H9 (cell line): ENCODE data around the gene NFKB1. TPM values are rescaled to one million over a fixed set of nuclear protein-coding genes. Genes with fewer than 3 reads are reported as not detected.
A peak's percentile ranks its signal among the peaks of the same experiment; 100 is the strongest.

Experiments used
- DNase-seq: peaks from one replicate; pipeline ENCODE4 v3.0.0-alpha.2; 2017
- H2AFZ ChIP-seq: one replicate; pipeline ENCODE4 v1.6.1; 2013; ENCODE audit warnings: mild to moderate bottlenecking, low read length, control low read depth, moderate library complexity
- H2AK5ac ChIP-seq: 2 replicates; pipeline ENCODE4 v1.6.1; 2013; ENCODE audit warnings: low read length, control low read depth, mixed read lengths; ENCODE audit not compliant: insufficient read length
- H2BK120ac ChIP-seq: one replicate; pipeline ENCODE4 v1.6.1; 2013; ENCODE audit warnings: low read depth, mild to moderate bottlenecking, low read length, control low read depth, inconsistent platforms; ENCODE audit not compliant: poor library complexity, severe bottlenecking
- H2BK12ac ChIP-seq: 2 replicates; pipeline ENCODE4 v1.6.1; 2013; ENCODE audit warnings: low read length, control low read depth, mixed read lengths, low read depth; ENCODE audit not compliant: insufficient read length
- H2BK15ac ChIP-seq: 2 replicates; pipeline ENCODE4 v1.6.1; 2013; ENCODE audit warnings: low read depth, low read length, control low read depth
- H2BK20ac ChIP-seq: one replicate; pipeline ENCODE4 v1.6.1; 2013; ENCODE audit warnings: low read depth, mild to moderate bottlenecking, low read length, control low read depth, inconsistent platforms; ENCODE audit not compliant: poor library complexity, severe bottlenecking
- H2BK5ac ChIP-seq: 2 replicates; pipeline ENCODE4 v1.6.1; 2013; ENCODE audit warnings: low read length, control low read depth, mixed read lengths; ENCODE audit not compliant: insufficient read length
- H3K14ac ChIP-seq: 2 replicates; pipeline ENCODE4 v1.6.1; 2013; ENCODE audit warnings: low read length, control low read depth; ENCODE audit not compliant: insufficient read depth
- H3K18ac ChIP-seq: 2 replicates; pipeline ENCODE4 v1.6.1; 2013; ENCODE audit warnings: low read depth, mild to moderate bottlenecking, mixed read lengths, low read length, control low read depth; ENCODE audit not compliant: insufficient read length
- H3K23ac ChIP-seq: 2 replicates; pipeline ENCODE4 v1.6.1; 2013; ENCODE audit warnings: low read length, control low read depth, mixed read lengths, low read depth; ENCODE audit not compliant: insufficient read length
- H3K23me2 ChIP-seq: 2 replicates; pipeline ENCODE4 v1.6.1; 2013; ENCODE audit warnings: low read depth, mild to moderate bottlenecking, mixed read lengths, low read length, control low read depth; ENCODE audit not compliant: insufficient read length, poor library complexity, severe bottlenecking
- H3K27ac ChIP-seq: 2 replicates; pipeline ENCODE4 v1.5.1; 2013; ENCODE audit warnings: low read length, control low read depth, mixed read lengths, low read depth; ENCODE audit not compliant: insufficient read length
- H3K27me3 ChIP-seq: 2 replicates; pipeline ENCODE4 v1.6.1; 2013; ENCODE audit warnings: low read length, control low read depth, inconsistent platforms; ENCODE audit not compliant: insufficient read depth
- H3K4ac ChIP-seq: 2 replicates; pipeline ENCODE4 v1.6.1; 2013; ENCODE audit warnings: low read depth, mild to moderate bottlenecking, control low read depth, inconsistent platforms, low read length, moderate library complexity
- H3K4me1 ChIP-seq: 2 replicates; pipeline ENCODE4 v1.6.1; 2013; ENCODE audit warnings: low read length, control low read depth, inconsistent platforms; ENCODE audit not compliant: insufficient read depth
- H3K4me2 ChIP-seq: 2 replicates; pipeline ENCODE4 v1.6.1; 2013; ENCODE audit warnings: low read length, control low read depth, mixed read lengths; ENCODE audit not compliant: insufficient read length, insufficient read depth
- H3K56ac ChIP-seq: 2 replicates; pipeline ENCODE4 v1.6.1; 2013; ENCODE audit warnings: low read depth, mild to moderate bottlenecking, mixed read lengths, low read length, control low read depth; ENCODE audit not compliant: insufficient read length
- H3K79me1 ChIP-seq: 2 replicates; pipeline ENCODE4 v1.6.1; 2013; ENCODE audit warnings: low read depth, mild to moderate bottlenecking, moderate library complexity, low read length, control low read depth, inconsistent platforms; ENCODE audit not compliant: insufficient read depth, poor library complexity, severe bottlenecking
- H3K79me2 ChIP-seq: 2 replicates; pipeline ENCODE4 v1.6.1; 2013; ENCODE audit warnings: low read length, control low read depth, inconsistent platforms; ENCODE audit not compliant: insufficient read depth
- H3K9ac ChIP-seq: 2 replicates; pipeline ENCODE4 v1.6.1; 2013; ENCODE audit warnings: low read length, control low read depth, mixed read lengths; ENCODE audit not compliant: insufficient read length; ENCODE audit errors: extremely low read depth
- H3K9me3 ChIP-seq: one replicate; pipeline ENCODE4 v1.6.1; 2013; ENCODE audit warnings: low read depth, low read length, inconsistent platforms; ENCODE audit not compliant: control insufficient read depth
- H3T11ph ChIP-seq: one replicate; pipeline ENCODE4 v1.6.1; 2013; ENCODE audit warnings: mild to moderate bottlenecking, low read length, control low read depth, inconsistent platforms
- H4K20me1 ChIP-seq: one replicate; pipeline ENCODE4 v1.6.1; 2013; ENCODE audit not compliant: control insufficient read depth, insufficient read length, insufficient read depth
- H4K5ac ChIP-seq: 2 replicates; pipeline ENCODE4 v1.6.1; 2013; ENCODE audit warnings: low read depth, mild to moderate bottlenecking, mixed read lengths, low read length, control low read depth; ENCODE audit not compliant: insufficient read length
- H4K8ac ChIP-seq: replicated peaks from 2 replicates; pipeline ENCODE4 v1.6.1; 2013; ENCODE audit warnings: low read length, control low read depth, mixed read lengths, low read depth; ENCODE audit not compliant: insufficient read length
- H4K91ac ChIP-seq: 2 replicates; pipeline ENCODE4 v1.6.1; 2013; ENCODE audit warnings: low read depth, mild to moderate bottlenecking, moderate library complexity, mixed read lengths, low read length, control low read depth; ENCODE audit not compliant: insufficient read length
- H3K27ac Mint-ChIP-seq, 3 experiments: 2 replicates in 2 of 3; 3 replicates in 1 of 3; pipeline ENCODE4 v1.8.0; 2020 to 2021; ENCODE audit warnings: mixed read lengths in 3 of 3, mild to moderate bottlenecking in 1 of 3, moderate library complexity in 1 of 3
- H3K27me3 Mint-ChIP-seq: 2 replicates; pipeline ENCODE4 v1.8.0; 2021; ENCODE audit warnings: low read depth, mild to moderate bottlenecking, moderate library complexity, mixed read lengths
- H3K36me3 Mint-ChIP-seq, 3 experiments: 2 replicates in 2 of 3; 3 replicates in 1 of 3; pipeline ENCODE4 v1.8.0; 2020 to 2021; ENCODE audit warnings: low read depth in 3 of 3, mixed read lengths in 3 of 3; ENCODE audit not compliant: insufficient read depth in 1 of 3
- H3K4me1 Mint-ChIP-seq, 2 experiments: 2 replicates each; pipeline ENCODE4 v1.8.0; 2020; ENCODE audit warnings: mixed read lengths in 2 of 2
- H3K4me3 Mint-ChIP-seq, 2 experiments: 2 replicates in 1 of 2; 3 replicates in 1 of 2; pipeline ENCODE4 v1.8.0; 2020 to 2021; ENCODE audit warnings: mild to moderate bottlenecking in 2 of 2, mixed read lengths in 2 of 2, moderate library complexity in 1 of 2
- H3K9me3 Mint-ChIP-seq, 2 experiments: 2 replicates in 1 of 2; 3 replicates in 1 of 2; pipeline ENCODE4 v1.8.0; 2020; ENCODE audit warnings: mild to moderate bottlenecking in 2 of 2, mixed read lengths in 2 of 2, moderate library complexity in 1 of 2
- CTCF ChIP-seq: fragments of 200-600 bp; sonication (generic); conservative IDR thresholded peaks from 3 replicates; pipeline ENCODE4 v1.8.0; 2021; ENCODE audit warnings: antibody characterized with exemption, mild to moderate bottlenecking
- WGBS: extraction: QIAGEN DNeasy Blood & Tissue Kit; methylation state at CpG from one replicate; pipeline ENCODE4 v1.1.7; 2013; ENCODE audit warnings: missing lambda C conversion rate, low lambda C conversion rate, mixed read lengths; ENCODE audit not compliant: insufficient read length; ENCODE audit errors: extremely low coverage; 5-methylcytosine and 5-hydroxymethylcytosine counted together
- total RNA-seq: library from RNA; stranded (reverse); gene quantifications from 2 replicates; pipeline ENCODE4 v1.2.1, GENCODE V29; 2021

Gene NFKB1
- total RNA-seq, 1 experiment from 2014 or later = 5.7 TPM

- H3K4me2 ChIP-seq = peak overlapping the region; percentile 82
- H3K9ac ChIP-seq = no peak overlapping the region
- no peak overlapping the region for H2BK12ac ChIP-seq
- H3K27me3 ChIP-seq = no peaks in the 10 kb centered on the region; the same call in 1 of the 2 replicates
- no peak overlapping the region for H2BK20ac ChIP-seq
- H3K4me1 Mint-ChIP-seq = peaks cover 9 to 10% of the 10 kb centered on the region in 2 experiments
- no peak for DNase-seq
- no peaks in the 10 kb centered on the region for H3K9me3 ChIP-seq
- H3K27ac ChIP-seq = no peak overlapping the region
- H2AFZ ChIP-seq = no peak overlapping the region
- H3K56ac ChIP-seq = no peak overlapping the region
- no peak overlapping the region for H2AK5ac ChIP-seq
- peaks cover 13% of the 10 kb centered on the region for H3K27me3 Mint-ChIP-seq
- H3K18ac ChIP-seq = no peak overlapping the region
- H3K14ac ChIP-seq = no peak overlapping the region
- no peak overlapping the region for H4K5ac ChIP-seq
- TF ChIP-seq CTCF = no peak
- no peak overlapping the region for H2BK15ac ChIP-seq
- no peaks in the 10 kb centered on the region for H3K36me3 Mint-ChIP-seq
- no peak overlapping the region for H2BK5ac ChIP-seq
- WGBS = no CpG with 5 or more reads among the region's 1 CpG
- peak overlapping the region; percentile 87 to 91 for H3K4me3 Mint-ChIP-seq
- H4K20me1 ChIP-seq = no peaks in the 10 kb centered on the region
- no peak overlapping the region for H4K91ac ChIP-seq
- no peaks in the 10 kb centered on the region; a peak in 1 of 5 replicates for H3K9me3 Mint-ChIP-seq
- peaks cover 5% of the 10 kb centered on the region for H3K23me2 ChIP-seq
- H3K79me1 ChIP-seq = no peaks in the 10 kb centered on the region
- no peak overlapping the region for H3K27ac Mint-ChIP-seq
- H3K4me1 ChIP-seq = no peaks in the 10 kb centered on the region
- H3K23ac ChIP-seq = no peak overlapping the region
- H2BK120ac ChIP-seq = no peak overlapping the region
- H4K8ac ChIP-seq = no peak overlapping the region
- H3K79me2 ChIP-seq = no peaks in the 10 kb centered on the region
- H3T11ph ChIP-seq = no peak overlapping the region
- no peak overlapping the region for H3K4ac ChIP-seq
Measured at GRCh38 chr4:102502543-102502818, 1.3 kb downstream of the NFKB1 start.
